AG04449 (cell line): Measurements from ENCODE around the gene PID1.

Experiments used
- CTCF ChIA-PET: fragments of 350-600 bp; formaldehyde crosslinking; extraction: SDS; loops from one replicate; lab custom pipeline; 2021; ENCODE audit warnings: antibody characterized with exemption; lab: Yijun Ruan, JAX
- POLR2A ChIA-PET: fragments of 400-600, 350-600 bp; formaldehyde crosslinking; extraction: SDS; loops from one replicate; lab custom pipeline; 2020; ENCODE audit warnings: antibody characterized with exemption, inconsistent platforms; lab: Yijun Ruan, JAX
- DNase-seq: peaks from one replicate; pipeline ENCODE4 v3.0.0-alpha.2; 2010; ENCODE audit warnings: low read depth, low spot score
- H3K4me3 ChIP-seq: 2 replicates; pipeline ENCODE4 v1.5.1; 2011; ENCODE audit warnings: low read depth, mild to moderate bottlenecking, control low read depth, low read length
- CTCF ChIP-seq: IDR thresholded peaks from one replicate; pipeline ENCODE4 v1.5.1; 2011; ENCODE audit warnings: mild to moderate bottlenecking, moderate library complexity, low read length, control low read depth, inconsistent platforms; ENCODE audit not compliant: insufficient read depth; ENCODE audit errors: missing control alignments

PID1 gene

GRCh38 chr2:229044581-229044980 is 226.5 kb downstream of the PID1 start:
- POLR2A ChIA-PET: no interaction called here

GRCh38 chr2:229043681-229044080 is 227.4 kb downstream of the PID1 start:
- ChIA-PET POLR2A (no interaction called here), CTCF (no interaction called here)
- DNase-seq: no peak
- no peak overlapping the region for H3K4me3 ChIP-seq
- TF ChIP-seq CTCF: no peak

More at GRCh38 chr2:229044581-229044980, 226.5 kb downstream of the PID1 start:
- no peak for DNase-seq
- H3K4me3 ChIP-seq: no peak overlapping the region
- no peak for TF ChIP-seq CTCF
- CTCF ChIA-PET: no interaction called here

GRCh38 chr2:229042349-229042748 is 228.7 kb downstream of the PID1 start:
- H3K4me3 ChIP-seq: no peak overlapping the region
- no peak for DNase-seq
- ChIA-PET CTCF (no interaction called here), POLR2A (no interaction called here)
- TF ChIP-seq CTCF: no peak

- DNase-seq: no peak
- no peak overlapping the region for H3K4me3 ChIP-seq
- no peak for TF ChIP-seq CTCF
- POLR2A ChIA-PET: no interaction called here
- CTCF ChIA-PET: no interaction called here
These were observed 229.4 kb downstream of the PID1 start for GRCh38 chr2:229041691-229042090.

- ChIA-PET CTCF (no interaction called here), POLR2A (no interaction called here)
- no peak for DNase-seq
- no peak for TF ChIP-seq CTCF
- H3K4me3 ChIP-seq: no peak overlapping the region
These were observed 233.5 kb downstream of the PID1 start for GRCh38 chr2:229037621-229038020.

- CTCF ChIA-PET: no interaction called here
- no peak for TF ChIP-seq CTCF
- no peak for DNase-seq
- H3K4me3 ChIP-seq: no peak overlapping the region
- POLR2A ChIA-PET: no interaction called here
These were observed 237.3 kb downstream of the PID1 start for GRCh38 chr2:229033816-229034215.
